Common myeloid progenitor, CD34-positive (primary cell): ENCODE results near the gene RRAS2.

Experiments used
- CTCF ChIA-PET: fragments of 350-600 bp; sonication (Branson Sonifier 250); formaldehyde crosslinking; loops from one replicate; lab custom pipeline; 2021; ENCODE audit warnings: antibody characterized with exemption; lab: Charles Lee
- POLR2A ChIA-PET: fragments of 350-600 bp; sonication (Branson Sonifier 250); formaldehyde crosslinking; loops from one replicate; lab custom pipeline; 2021; ENCODE audit warnings: antibody characterized with exemption; lab: Charles Lee
- DNase-seq, 3 donors: peaks; one replicate each; pipeline versions ENCODE4 v3.0.0 to v3.0.0-alpha.2; 2013
- H3K27ac ChIP-seq, 2 experiments: 1 replicate in 1 of 2; 2 replicates in 1 of 2; pipeline ENCODE4 v1.7.0; 2013; ENCODE audit warnings: inconsistent platforms in 2 of 2, low read length in 2 of 2, mild to moderate bottlenecking in 2 of 2, low read depth in 1 of 2, moderate library complexity in 1 of 2; ENCODE audit not compliant: severe bottlenecking in 2 of 2, insufficient read depth in 1 of 2, poor library complexity in 1 of 2
- H3K27me3 ChIP-seq, 5 experiments: replicated peaks in 2 of 5; 1 replicate in 3 of 5; 2 replicates in 2 of 5; pipeline versions ENCODE4 v1.6.1 to v1.7.0; 2013; ENCODE audit warnings: low read length in 4 of 5, mild to moderate bottlenecking in 2 of 5, moderate library complexity in 2 of 5, inconsistent platforms in 1 of 5; ENCODE audit not compliant: insufficient read depth in 5 of 5, control insufficient read depth in 4 of 5
- H3K36me3 ChIP-seq, 4 experiments: 1 replicate in 2 of 4; 2 replicates in 2 of 4; pipeline versions ENCODE4 v1.6.1 to v1.7.0; 2013; ENCODE audit warnings: low read length in 3 of 4, control low read depth in 1 of 4, mild to moderate bottlenecking in 1 of 4; ENCODE audit not compliant: control insufficient read depth in 4 of 4, insufficient read depth in 4 of 4
- H3K4me1 ChIP-seq, 4 experiments: 1 replicate in 3 of 4; 2 replicates in 1 of 4; pipeline versions ENCODE4 v1.6.1 to v1.7.1; 2013; ENCODE audit warnings: low read length in 3 of 4, mild to moderate bottlenecking in 3 of 4, control low read depth in 1 of 4, inconsistent platforms in 1 of 4, moderate library complexity in 1 of 4; ENCODE audit not compliant: control insufficient read depth in 4 of 4, insufficient read depth in 4 of 4; ENCODE audit errors: control extremely low read depth in 1 of 4
- H3K4me3 ChIP-seq, 7 experiments: 1 replicate in 4 of 7; 2 replicates in 3 of 7; pipeline versions ENCODE4 v1.5.1 to v1.7.0; 2013; ENCODE audit warnings: mild to moderate bottlenecking in 7 of 7, low read length in 6 of 7, moderate library complexity in 6 of 7, inconsistent platforms in 2 of 7, low read depth in 2 of 7, control low read depth in 1 of 7; ENCODE audit not compliant: insufficient read depth in 4 of 7, control insufficient read depth in 1 of 7; ENCODE audit errors: extremely low read depth in 1 of 7
- H3K9me3 ChIP-seq, 5 experiments: 1 replicate in 4 of 5; 2 replicates in 1 of 5; pipeline versions ENCODE4 v1.6.1 to v1.7.1; 2013; ENCODE audit warnings: low read length in 4 of 5, mild to moderate bottlenecking in 2 of 5, inconsistent platforms in 1 of 5, low read depth in 1 of 5, moderate library complexity in 1 of 5; ENCODE audit not compliant: control insufficient read depth in 4 of 5, insufficient read depth in 2 of 5; ENCODE audit errors: control extremely low read depth in 1 of 5
- WGBS: methylation state at CpG from one replicate; pipeline ENCODE4 v1.1.5; 2013; ENCODE audit not compliant: insufficient coverage; 5-methylcytosine and 5-hydroxymethylcytosine counted together

Gene RRAS2

GRCh38 chr11:14380947-14381561, 22.1 kb upstream of the RRAS2 start:
- CTCF ChIA-PET: interaction anchor here (0.8 to 1.3 kb wide), 2 partner anchors 12 to 74 kb away, joined by 3 read pairs; no protein-coding TSS in a partner anchor
- peaks cover 0 to 1% (median 0%) of the 10 kb centered on the region in 5 experiments for H3K9me3 ChIP-seq
- H3K4me3 ChIP-seq: peak overlapping the region; percentile 19 to 66 (median 55)
- peaks cover 6 to 65% (median 34%) of the 10 kb centered on the region in 5 experiments for H3K27me3 ChIP-seq
- POLR2A ChIA-PET: interaction anchor here (0.7 kb wide), 1 partner anchor 10 kb away, joined by 3 read pairs; no protein-coding TSS in a partner anchor
- peaks cover 0 to 12% (median 8%) of the 10 kb centered on the region in 4 experiments for H3K4me1 ChIP-seq
- peak; percentile 25 to 58 (median 46) for DNase-seq
- H3K27ac ChIP-seq: no peak overlapping the region
- under 1% methylated on average over 47 of the region's 54 CpGs for WGBS
- H3K36me3 ChIP-seq: no peaks in the 10 kb centered on the region

- peaks cover 0 to 12% (median 8%) of the 10 kb centered on the region in 4 experiments for H3K4me1 ChIP-seq
- WGBS: 94% methylated on average over 8 of the region's 14 CpGs
- peak overlapping the region in 5 of 7 experiments; percentile 53 to 66 (median 62) for H3K4me3 ChIP-seq
- peaks cover 0 to 1% (median 0%) of the 10 kb centered on the region in 5 experiments for H3K9me3 ChIP-seq
- DNase-seq: no peak
- H3K36me3 ChIP-seq: no peaks in the 10 kb centered on the region
- H3K27me3 ChIP-seq: peaks cover 6 to 65% (median 34%) of the 10 kb centered on the region in 5 experiments
- no peak overlapping the region for H3K27ac ChIP-seq
- ChIA-PET CTCF (interaction anchor here (1.0 to 1.3 kb wide), 2 partner anchors 74 to 75 kb away, joined by 3 read pairs; no protein-coding TSS in a partner anchor), POLR2A (no interaction called here)
These were observed 21.3 kb upstream of the RRAS2 start for GRCh38 chr11:14380125-14380936.

GRCh38 chr11:14378171-14378570, 19.2 kb upstream of the RRAS2 start:
- Histone ChIP-seq H3K4me1 (peaks cover 0 to 12% (median 8%) of the 10 kb centered on the region in 4 experiments), H3K9me3 (no peaks in the 10 kb centered on the region), H3K36me3 (no peaks in the 10 kb centered on the region), H3K27ac (no peak overlapping the region), H3K27me3 (peaks cover 6 to 71% (median 34%) of the 10 kb centered on the region in 5 experiments), H3K4me3 (no peak overlapping the region)
- DNase-seq: no peak
- POLR2A ChIA-PET: interaction anchor here (0.6 kb wide), 1 partner anchor 74 kb away, joined by 3 read pairs; no protein-coding TSS in a partner anchor
- CTCF ChIA-PET: interaction anchor here (1.2 to 1.4 kb wide), 3 partner anchors 12 to 44 kb away, joined by 3 read pairs; no protein-coding TSS in a partner anchor

- H3K27me3 ChIP-seq: peaks cover 2 to 60% (median 25%) of the 10 kb centered on the region in 5 experiments
- no peak overlapping the region for H3K27ac ChIP-seq
- ChIA-PET CTCF (interaction anchor here (1.0 kb wide), 1 partner anchor 11 kb away, joined by 3 read pairs; no protein-coding TSS in a partner anchor), POLR2A (no interaction called here)
- WGBS: 100% methylated on average over 1 of the region's 2 CpGs
- no peaks in the 10 kb centered on the region for H3K36me3 ChIP-seq
- no peak for DNase-seq
- H3K4me1 ChIP-seq: peaks cover 0 to 12% (median 8%) of the 10 kb centered on the region in 4 experiments
- H3K9me3 ChIP-seq: no peaks in the 10 kb centered on the region
- H3K4me3 ChIP-seq: no peak overlapping the region
These were observed 17.9 kb upstream of the RRAS2 start for GRCh38 chr11:14376920-14377319.

- POLR2A ChIA-PET: no interaction called here
These were observed 16.2 kb upstream of the RRAS2 start for GRCh38 chr11:14374922-14375830.

GRCh38 chr11:14373941-14374646, 15.1 kb upstream of the RRAS2 start:
- H3K4me1 ChIP-seq: peaks cover 0 to 5% (median 0%) of the 10 kb centered on the region in 4 experiments
- H3K9me3 ChIP-seq: no peaks in the 10 kb centered on the region
- H3K27ac ChIP-seq: no peak overlapping the region
- ChIA-PET CTCF (interaction anchor here (0.8 to 1.6 kb wide), 4 partner anchors 19 to 104 kb away, joined by 3 read pairs; no protein-coding TSS in a partner anchor), POLR2A (no interaction called here)
- no peaks in the 10 kb centered on the region for H3K36me3 ChIP-seq
- 94% methylated on average over 2 of the region's 2 CpGs for WGBS
- no peak for DNase-seq
- H3K27me3 ChIP-seq: peaks cover 0 to 35% (median 9%) of the 10 kb centered on the region in 5 experiments
- H3K4me3 ChIP-seq: no peak overlapping the region

More at GRCh38 chr11:14374922-14375830, 16.2 kb upstream of the RRAS2 start:
- no peaks in the 10 kb centered on the region for H3K4me1 ChIP-seq
- H3K9me3 ChIP-seq: no peaks in the 10 kb centered on the region
- peaks cover 0 to 43% (median 16%) of the 10 kb centered on the region in 5 experiments for H3K27me3 ChIP-seq
- no peak for DNase-seq
- 86% methylated on average over 2 of the region's 4 CpGs for WGBS
- CTCF ChIA-PET: interaction anchor here (0.8 to 1.6 kb wide), 3 partner anchors 20 to 80 kb away, joined by 3 read pairs; no protein-coding TSS in a partner anchor
- H3K36me3 ChIP-seq: no peaks in the 10 kb centered on the region
- H3K27ac ChIP-seq: no peak overlapping the region
- H3K4me3 ChIP-seq: no peak overlapping the region
